22Rv1 (cell line): ENCODE results near the gene DHH.

Source experiments
- ZFX ChIP-seq: fragments of 450-650 bp; IDR thresholded peaks from 2 replicates; pipeline ENCODE4 v1.6.1; 2017; ENCODE audit warnings: antibody characterized with exemption, borderline replicate concordance
- TF ChIP-seq, protein P1 (sequence below): fragments of 450-650 bp; IDR thresholded peaks from 2 replicates; pipeline ENCODE4 v1.5.1; 2017; ENCODE audit warnings: mild to moderate bottlenecking

DNA sequence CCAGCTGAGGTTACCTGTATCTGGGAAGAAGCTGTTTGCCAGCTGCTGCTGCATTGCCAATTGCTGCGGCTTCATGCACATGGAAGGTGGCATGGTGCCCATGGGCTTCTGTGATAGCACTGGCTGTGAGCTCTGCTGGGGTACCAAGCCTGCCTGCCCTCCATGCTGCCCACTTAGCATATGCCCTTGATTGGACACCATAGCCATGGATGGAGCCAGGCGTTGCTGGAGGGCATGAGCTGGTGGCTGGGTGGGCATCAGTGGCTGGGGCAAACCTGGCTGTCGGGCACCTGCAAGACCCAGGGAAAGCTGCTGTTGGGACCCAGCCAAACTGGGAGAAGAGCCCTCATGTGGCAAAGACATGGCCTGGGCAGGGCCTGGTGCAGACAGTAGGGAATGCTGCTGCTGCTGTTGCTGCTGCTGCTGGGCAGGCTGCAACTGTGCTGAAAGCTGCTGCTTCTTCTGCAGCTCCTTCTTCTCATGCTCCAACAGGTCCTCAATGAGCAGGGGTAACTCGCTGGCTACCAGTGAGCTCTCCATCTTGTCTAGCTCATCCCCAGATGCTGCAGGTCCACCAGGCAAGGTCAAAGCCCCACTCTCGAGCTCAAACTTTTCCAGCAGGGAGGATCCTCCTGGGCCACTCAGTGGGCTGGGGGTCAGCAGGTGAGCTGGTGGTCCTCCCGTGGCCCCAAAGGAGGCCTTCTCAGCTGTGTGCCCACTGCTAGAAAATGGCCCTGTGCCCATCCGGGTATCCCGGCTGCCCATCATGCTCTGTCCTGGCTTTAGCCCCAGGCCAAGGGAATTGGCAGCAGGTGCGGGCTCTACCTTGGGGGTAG, 57.3 kb downstream of the DHH start:
- TF ChIP-seq, protein P1, sequence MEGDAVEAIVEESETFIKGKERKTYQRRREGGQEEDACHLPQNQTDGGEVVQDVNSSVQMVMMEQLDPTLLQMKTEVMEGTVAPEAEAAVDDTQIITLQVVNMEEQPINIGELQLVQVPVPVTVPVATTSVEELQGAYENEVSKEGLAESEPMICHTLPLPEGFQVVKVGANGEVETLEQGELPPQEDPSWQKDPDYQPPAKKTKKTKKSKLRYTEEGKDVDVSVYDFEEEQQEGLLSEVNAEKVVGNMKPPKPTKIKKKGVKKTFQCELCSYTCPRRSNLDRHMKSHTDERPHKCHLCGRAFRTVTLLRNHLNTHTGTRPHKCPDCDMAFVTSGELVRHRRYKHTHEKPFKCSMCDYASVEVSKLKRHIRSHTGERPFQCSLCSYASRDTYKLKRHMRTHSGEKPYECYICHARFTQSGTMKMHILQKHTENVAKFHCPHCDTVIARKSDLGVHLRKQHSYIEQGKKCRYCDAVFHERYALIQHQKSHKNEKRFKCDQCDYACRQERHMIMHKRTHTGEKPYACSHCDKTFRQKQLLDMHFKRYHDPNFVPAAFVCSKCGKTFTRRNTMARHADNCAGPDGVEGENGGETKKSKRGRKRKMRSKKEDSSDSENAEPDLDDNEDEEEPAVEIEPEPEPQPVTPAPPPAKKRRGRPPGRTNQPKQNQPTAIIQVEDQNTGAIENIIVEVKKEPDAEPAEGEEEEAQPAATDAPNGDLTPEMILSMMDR = no peak
- TF ChIP-seq ZFX = no peak
